Measurements from ENCODE around the gene TMEM91. TPM values are rescaled to one million over a fixed set of nuclear protein-coding genes. Genes with fewer than 3 reads are reported as not detected.

Gene TMEM91
- polyA plus RNA-seq, 1 donor (not counting 4 experiments of a cell fraction or from before 2014, with no cell fraction given) = 6.3 TPM

DNA sequence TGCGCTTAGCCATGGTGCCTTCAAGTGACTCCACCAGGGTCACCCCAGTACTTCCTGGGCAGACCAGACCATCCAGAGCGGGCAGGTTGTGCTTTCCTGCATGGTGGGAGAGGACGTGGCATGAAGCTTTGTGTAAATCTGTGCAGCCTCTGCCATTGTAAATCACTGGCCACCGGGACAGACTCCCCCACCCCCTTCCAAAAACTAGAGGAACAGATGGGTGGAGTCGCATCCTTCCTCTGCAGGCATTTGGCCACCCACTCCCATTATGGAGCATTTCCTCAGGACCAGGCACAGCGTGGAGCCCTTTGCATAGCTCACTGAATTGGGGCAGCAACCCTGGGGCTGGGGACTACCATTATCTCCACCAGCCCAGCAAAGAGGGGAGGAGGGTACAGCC is 29.4 kb downstream of the TMEM91 start:
- H3K79me2 ChIP-seq (ENCODE audit: control insufficient read depth, insufficient read depth, low read length) = no peaks in the 10 kb centered on the region
- no peaks in the 10 kb centered on the region for H3K9me1 ChIP-seq (ENCODE audit: control insufficient read depth, extremely low read depth, insufficient read depth, low read length)
- TF ChIP-seq, protein P1, sequence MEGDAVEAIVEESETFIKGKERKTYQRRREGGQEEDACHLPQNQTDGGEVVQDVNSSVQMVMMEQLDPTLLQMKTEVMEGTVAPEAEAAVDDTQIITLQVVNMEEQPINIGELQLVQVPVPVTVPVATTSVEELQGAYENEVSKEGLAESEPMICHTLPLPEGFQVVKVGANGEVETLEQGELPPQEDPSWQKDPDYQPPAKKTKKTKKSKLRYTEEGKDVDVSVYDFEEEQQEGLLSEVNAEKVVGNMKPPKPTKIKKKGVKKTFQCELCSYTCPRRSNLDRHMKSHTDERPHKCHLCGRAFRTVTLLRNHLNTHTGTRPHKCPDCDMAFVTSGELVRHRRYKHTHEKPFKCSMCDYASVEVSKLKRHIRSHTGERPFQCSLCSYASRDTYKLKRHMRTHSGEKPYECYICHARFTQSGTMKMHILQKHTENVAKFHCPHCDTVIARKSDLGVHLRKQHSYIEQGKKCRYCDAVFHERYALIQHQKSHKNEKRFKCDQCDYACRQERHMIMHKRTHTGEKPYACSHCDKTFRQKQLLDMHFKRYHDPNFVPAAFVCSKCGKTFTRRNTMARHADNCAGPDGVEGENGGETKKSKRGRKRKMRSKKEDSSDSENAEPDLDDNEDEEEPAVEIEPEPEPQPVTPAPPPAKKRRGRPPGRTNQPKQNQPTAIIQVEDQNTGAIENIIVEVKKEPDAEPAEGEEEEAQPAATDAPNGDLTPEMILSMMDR (optimal IDR thresholded peaks at IDR 0.05 in 1 of 3, IDR thresholded peaks at IDR 0.05 in 1 of 3, conservative IDR thresholded peaks at IDR 0.05 in 1 of 3; ENCODE audit: extremely low read depth in 1 of 3, insufficient read depth in 2 of 3, low read length in 3 of 3) = no peak
- no peak for TF ChIP-seq EZH2 (IDR thresholded peaks at IDR 0.05; ENCODE audit: low read length)
- peaks cover 0 to 4% of the 10 kb centered on the region in 2 experiments for H3K36me3 ChIP-seq (ENCODE audit: control insufficient read depth in 2 of 2, extremely low read depth in 1 of 2, insufficient read depth in 2 of 2, low read length in 2 of 2)
- H2AFZ ChIP-seq (ENCODE audit: control insufficient read depth, low read length) = no peak overlapping the region
- H3K9me3 ChIP-seq (ENCODE audit: control insufficient read depth, low read depth, low read length) = no peaks in the 10 kb centered on the region
- no peak overlapping the region for H3K4me3 ChIP-seq (ENCODE audit: control insufficient read depth in 2 of 3, extremely low read depth in 1 of 3, insufficient read depth in 2 of 3, low read depth in 1 of 3, low read length in 3 of 3)
- H3K4me2 ChIP-seq (ENCODE audit: control insufficient read depth, extremely low read depth, insufficient read depth, low read depth, low read length) = no peak overlapping the region
- peaks cover 5% of the 10 kb centered on the region for H3K4me1 ChIP-seq (ENCODE audit: control insufficient read depth, extremely low read depth, insufficient read depth, low read length)
- dilution Hi-C loops (cut with MboI; ENCODE audit: extremely low pct_ligation_motif_present, low sequenced_read_pairs) = no loop called here
- FAIRE-seq = no peak
- DNase-seq (ENCODE audit: low read depth, low spot score) = no peak
- no peaks in the 10 kb centered on the region for H4K20me1 ChIP-seq (ENCODE audit: control insufficient read depth, extremely low read depth, insufficient read depth, low read length)
- no peaks in the 10 kb centered on the region for H3K27me3 ChIP-seq (ENCODE audit: control insufficient read depth, extremely low read depth, insufficient read depth, low read length)
- H3K9ac ChIP-seq (ENCODE audit: control insufficient read depth, extremely low read depth, insufficient read depth, low read length) = no peak overlapping the region
- no peak overlapping the region for H3K27ac ChIP-seq (ENCODE audit: control insufficient read depth, insufficient read depth, low read length)

DNA sequence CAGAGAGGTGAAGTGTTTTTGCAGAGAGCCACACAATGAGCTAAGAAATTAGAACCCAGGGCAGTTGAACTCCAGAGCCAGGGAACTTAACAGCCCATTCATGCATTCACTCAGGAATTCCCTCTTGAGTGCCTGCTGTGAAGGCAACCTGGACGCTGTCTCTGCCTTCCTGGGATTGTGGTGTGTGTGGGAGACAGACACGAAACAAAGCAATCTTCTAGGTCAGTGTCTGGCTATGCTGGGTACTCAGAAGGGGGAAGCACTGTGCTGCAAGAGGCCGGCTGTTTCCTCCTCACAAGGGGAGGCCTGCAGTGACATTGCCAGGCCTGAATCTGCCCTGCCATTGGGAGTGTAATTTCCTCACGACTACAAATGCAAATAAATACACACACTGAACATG is 30.9 kb downstream of the TMEM91 start:
- H3K9me1 ChIP-seq (ENCODE audit: control insufficient read depth, extremely low read depth, insufficient read depth, low read length) = no peaks in the 10 kb centered on the region
- dilution Hi-C loops (cut with MboI; ENCODE audit: extremely low pct_ligation_motif_present, low sequenced_read_pairs) = no loop called here
- H2AFZ ChIP-seq (ENCODE audit: control insufficient read depth, low read length) = no peak overlapping the region
- H3K9ac ChIP-seq (ENCODE audit: control insufficient read depth, extremely low read depth, insufficient read depth, low read length) = no peak overlapping the region
- FAIRE-seq (no peak), DNase-seq (ENCODE audit: low read depth, low spot score) (no peak)
- peaks cover 0 to 4% of the 10 kb centered on the region in 2 experiments for H3K36me3 ChIP-seq (ENCODE audit: control insufficient read depth in 2 of 2, extremely low read depth in 1 of 2, insufficient read depth in 2 of 2, low read length in 2 of 2)
- no peaks in the 10 kb centered on the region for H3K9me3 ChIP-seq (ENCODE audit: control insufficient read depth, low read depth, low read length)
- H3K4me2 ChIP-seq (ENCODE audit: control insufficient read depth, extremely low read depth, insufficient read depth, low read depth, low read length) = no peak overlapping the region
- no peaks in the 10 kb centered on the region for H3K27me3 ChIP-seq (ENCODE audit: control insufficient read depth, extremely low read depth, insufficient read depth, low read length)
- no peak overlapping the region for H3K27ac ChIP-seq (ENCODE audit: control insufficient read depth, insufficient read depth, low read length)
- peaks cover 5% of the 10 kb centered on the region for H3K4me1 ChIP-seq (ENCODE audit: control insufficient read depth, extremely low read depth, insufficient read depth, low read length)
- H4K20me1 ChIP-seq (ENCODE audit: control insufficient read depth, extremely low read depth, insufficient read depth, low read length) = no peaks in the 10 kb centered on the region
- no peaks in the 10 kb centered on the region for H3K79me2 ChIP-seq (ENCODE audit: control insufficient read depth, insufficient read depth, low read length)
- TF ChIP-seq, protein P1 (optimal IDR thresholded peaks at IDR 0.05 in 1 of 3, IDR thresholded peaks at IDR 0.05 in 1 of 3, conservative IDR thresholded peaks at IDR 0.05 in 1 of 3; ENCODE audit: extremely low read depth in 1 of 3, insufficient read depth in 2 of 3, low read length in 3 of 3) = no peak
- TF ChIP-seq EZH2 (IDR thresholded peaks at IDR 0.05; ENCODE audit: low read length) = no peak
- no peak overlapping the region for H3K4me3 ChIP-seq (ENCODE audit: control insufficient read depth in 2 of 3, extremely low read depth in 1 of 3, insufficient read depth in 2 of 3, low read depth in 1 of 3, low read length in 3 of 3)

Measured in keratinocyte (primary cell).